Measurements from ENCODE around the gene GARRE1.

DNA sequence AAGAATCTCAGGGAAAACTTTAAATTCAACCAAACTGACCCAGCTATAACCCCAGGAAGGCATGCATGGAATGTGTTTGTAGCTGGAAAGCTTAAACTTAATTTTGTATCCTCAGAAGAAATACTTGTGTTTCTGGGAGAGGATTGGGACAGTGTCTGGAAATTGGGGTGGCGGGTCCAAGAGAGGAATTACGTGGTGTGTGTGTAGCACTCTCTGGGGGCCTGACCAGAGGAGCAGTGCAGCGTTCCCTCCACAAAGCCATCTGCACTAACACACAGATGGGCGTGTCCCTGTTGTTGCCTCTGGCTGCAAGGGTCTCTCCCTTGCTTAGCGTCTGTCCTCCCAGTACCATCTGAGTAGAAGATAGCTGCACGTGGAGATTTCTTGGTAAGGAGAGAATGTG lies 6.4 kb downstream of the GARRE1 start:
- TF ChIP-seq POLR2AphosphoS5 (IDR thresholded peaks at IDR 0.05; ENCODE audit: low read depth, low read length) (no peak), POLR2A (IDR thresholded peaks at IDR 0.05; ENCODE audit: low read depth, low read length) (no peak), PAX5 (IDR thresholded peaks at IDR 0.05; ENCODE audit: insufficient read depth, low read length, severe bottlenecking) (no peak), SPI1 (IDR thresholded peaks at IDR 0.05; ENCODE audit: low read depth, low read length) (no peak)

Data from GM12891 (cell line).